DMS153 (cell line): ENCODE results near the gene PLEKHM3.
"Not testable (repeated sequence)": the region's sequence is repeated elsewhere in the genome, so short reads cannot be mapped to it uniquely, and the experiment has no call there.

Source experiments
- DNase-seq: peaks from one replicate; lab custom pipeline; 2025; lab: John Stamatoyannopoulos, UW

Gene PLEKHM3

DNA sequence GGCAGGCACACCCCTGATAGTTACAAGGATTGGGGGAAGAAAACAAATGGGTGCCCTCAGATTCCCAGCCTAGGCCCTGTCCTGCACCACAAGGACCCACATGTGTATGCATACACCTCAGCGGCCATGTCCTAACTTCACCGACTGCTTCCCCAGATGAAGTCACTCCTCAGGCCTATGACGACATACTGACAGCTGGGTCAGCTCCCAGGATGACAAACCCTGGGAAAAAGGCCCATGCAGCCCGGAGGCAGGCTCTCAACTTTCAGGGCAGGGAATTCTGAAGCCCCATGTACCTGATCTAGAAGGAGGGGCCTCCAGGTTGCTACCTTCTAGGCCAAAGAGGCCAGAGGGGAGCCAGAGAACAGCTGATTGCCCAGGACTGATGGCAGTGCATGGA, 11.0 kb upstream of the PLEKHM3 start:
- no peak for DNase-seq

DNA sequence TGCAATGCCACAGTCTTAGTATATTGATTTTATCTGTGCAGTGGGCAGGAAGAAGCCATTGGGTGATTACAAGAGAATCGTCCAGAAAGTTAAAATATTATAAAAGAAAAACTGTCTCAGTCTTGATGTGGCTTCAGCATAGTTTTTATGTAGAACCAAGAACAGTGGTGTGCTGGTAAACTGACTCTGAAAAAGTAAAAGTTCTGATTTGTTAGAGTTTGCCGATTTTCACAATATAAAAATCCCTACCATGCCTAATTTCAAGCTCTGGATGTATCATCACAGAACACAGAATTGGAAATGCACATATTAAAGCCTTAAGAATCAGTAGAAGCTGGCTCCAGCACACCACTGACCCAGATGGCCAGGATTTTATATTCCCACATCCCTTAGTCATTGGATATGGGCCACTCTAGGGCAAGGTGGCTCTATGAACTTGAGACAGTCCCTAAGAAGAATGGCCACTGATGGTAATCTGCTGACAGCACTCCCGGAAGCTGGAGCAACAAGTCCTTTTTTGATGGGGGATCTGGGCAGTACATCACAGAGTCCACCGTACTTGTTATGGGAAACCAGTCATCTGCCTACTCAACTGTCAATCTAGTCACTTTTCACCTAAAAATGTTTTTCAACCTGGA, 9.3 kb upstream of the PLEKHM3 start:
- DNase-seq = no peak

DNA sequence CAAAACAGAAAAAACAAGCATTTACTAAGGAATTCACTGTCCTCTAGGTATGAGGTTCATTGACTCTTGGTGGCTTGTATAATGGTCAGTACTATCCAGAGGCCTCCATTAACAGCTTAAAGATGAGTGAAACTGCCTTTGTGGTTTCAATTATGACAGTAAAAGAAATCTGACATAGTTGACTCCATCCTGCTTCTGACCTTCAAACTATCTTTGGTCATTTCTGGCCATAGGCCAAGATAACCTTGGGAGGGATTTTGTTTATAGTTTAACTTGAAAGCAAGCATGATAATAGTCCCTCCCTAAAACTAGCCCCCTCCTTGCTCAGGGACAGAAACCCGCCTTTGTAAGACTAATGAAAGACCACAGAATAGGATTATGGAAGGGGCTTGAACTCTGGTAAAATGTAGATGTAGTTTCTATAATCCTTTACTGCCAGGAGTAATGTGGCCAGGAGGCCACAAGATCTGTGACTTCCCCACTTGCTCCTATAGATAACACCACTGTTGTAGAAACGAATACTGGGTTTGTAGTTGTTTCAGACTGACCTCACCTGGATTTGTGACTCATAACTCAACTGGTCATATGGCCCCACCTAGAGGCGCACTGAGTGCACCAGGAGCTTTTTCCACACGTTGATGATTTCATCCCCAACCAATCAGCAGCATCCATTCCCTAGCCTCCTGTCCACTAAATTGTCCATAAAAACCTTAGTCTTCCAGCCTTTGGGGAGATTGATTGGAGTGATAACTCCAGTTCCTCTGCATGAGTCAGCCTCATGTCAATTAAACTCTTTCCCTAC, 8.6 kb upstream of the PLEKHM3 start:
- no peak for DNase-seq

DNA sequence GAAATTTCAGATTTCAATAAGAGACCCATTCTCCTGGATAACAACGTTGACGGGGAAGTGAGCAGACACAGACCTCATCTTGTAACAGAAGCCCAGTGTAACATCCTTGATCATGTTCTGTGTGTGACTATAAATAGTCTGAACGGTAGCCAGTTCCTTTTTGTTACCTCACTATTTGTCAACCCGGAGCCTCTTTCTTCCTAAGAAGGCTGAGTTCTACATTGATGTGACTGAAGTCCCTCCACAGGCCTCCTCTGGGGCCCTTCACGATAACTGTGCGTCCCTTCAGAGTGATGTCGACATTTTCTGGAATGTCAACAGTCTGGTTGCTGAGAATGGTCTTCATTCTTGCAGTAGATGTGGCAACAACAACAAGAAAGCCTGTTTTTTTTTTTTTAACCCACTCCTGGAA, 6.3 kb upstream of the PLEKHM3 start:
- DNase-seq = no peak

DNA sequence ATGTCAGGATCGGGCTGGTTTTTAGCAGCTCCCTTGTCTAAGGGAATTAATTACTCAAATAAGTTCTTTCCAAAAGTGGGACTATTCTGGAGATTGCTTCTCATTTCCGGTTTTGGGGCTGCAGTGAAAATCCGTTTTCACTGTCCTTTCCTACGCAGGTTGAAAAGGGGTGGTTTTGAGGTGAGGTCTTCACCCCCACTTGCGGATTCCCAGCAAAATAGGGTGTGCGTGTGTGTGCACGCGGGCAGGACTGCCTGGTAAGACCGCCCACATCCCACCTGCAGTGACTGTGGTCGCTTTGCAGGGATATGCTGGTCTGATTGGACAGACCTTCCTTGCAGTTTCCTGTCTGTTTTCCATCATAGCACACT, 472 bp upstream of the PLEKHM3 start:
- DNase-seq = no peak

DNA sequence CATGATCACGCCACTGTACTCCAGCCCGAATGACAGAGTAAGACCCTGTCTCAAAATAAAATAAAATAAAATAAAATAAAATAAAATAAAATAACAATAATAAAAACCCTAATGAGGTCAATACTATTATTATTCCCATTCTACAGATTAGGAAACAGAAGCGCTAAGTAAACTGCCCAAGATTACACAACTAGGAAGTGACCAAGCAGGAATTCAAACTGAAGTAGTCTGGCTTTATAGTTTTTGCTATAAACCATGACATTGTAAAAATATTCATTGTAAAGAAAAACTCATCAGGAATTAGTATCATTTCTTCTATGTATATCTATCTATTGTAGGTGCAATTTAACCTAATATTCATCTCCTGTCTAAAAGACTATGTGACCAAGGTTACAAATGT, 1.2 kb downstream of the PLEKHM3 start:
- DNase-seq = no peak

DNA sequence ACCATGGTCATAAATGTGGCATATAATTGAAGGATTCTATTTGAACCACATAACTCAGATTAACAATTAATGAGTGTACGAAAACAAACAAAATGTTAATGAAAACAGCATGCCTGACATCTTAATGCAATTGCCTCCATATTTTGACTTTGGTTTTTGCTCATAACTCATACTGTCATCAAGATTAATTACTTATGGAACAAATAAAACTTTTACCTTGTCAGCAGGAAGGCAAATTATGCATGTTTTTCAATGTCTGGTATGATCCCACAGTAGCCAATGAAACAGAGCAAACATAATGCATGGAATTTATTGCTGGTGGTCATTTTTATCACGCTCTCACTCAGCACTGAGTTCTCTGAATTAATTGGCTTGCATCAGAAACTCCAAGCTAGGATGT, 5.1 kb downstream of the PLEKHM3 start:
- DNase-seq = no peak

DNA sequence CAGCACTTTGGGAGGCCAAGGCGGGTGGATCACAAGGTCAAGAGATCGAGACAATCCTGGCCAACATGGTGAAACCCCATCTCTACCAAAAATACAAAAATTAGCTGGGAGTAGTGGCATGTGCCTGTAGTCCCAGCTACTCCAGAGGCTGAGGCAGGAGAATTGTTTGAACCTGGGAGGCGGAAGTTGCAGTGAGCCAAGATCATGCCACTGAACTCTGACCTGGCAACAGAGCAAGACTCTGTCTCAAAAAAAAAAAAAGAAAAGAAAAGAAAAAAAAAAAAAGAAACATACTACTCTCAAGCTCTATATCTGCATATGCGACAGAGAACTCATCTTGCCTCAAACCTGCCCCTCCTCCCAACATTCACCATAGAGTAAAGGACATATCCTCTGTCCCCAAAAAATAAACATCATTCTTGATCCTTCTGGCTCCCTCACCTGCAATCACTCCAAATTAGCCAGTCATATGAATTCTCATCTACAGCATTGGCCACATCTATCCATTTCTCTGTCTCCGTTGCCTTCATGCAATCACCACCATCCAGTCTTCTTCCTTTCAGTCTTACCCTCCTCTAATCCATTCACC, 7.1 kb downstream of the PLEKHM3 start:
- not testable (repeated sequence) for DNase-seq

DNA sequence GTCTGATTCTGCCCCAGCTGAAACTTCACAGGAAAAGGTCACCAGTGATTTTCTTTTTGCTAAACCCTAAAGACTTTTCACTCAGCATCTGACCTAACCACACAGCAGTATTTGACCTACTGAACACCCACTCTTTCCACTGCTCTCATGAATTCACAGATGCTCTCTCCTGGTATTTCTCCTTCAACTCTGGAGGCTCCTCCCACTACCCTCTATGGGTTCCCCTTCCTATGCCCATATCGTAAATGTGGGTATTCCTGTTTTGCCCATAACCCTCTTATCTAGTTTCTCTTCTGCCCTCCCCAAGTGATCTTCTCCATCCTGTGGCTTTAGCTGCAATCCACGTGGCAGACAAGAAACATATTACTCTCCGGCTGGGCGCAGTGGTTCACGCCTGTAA, 7.6 kb downstream of the PLEKHM3 start:
- no peak for DNase-seq

DNA sequence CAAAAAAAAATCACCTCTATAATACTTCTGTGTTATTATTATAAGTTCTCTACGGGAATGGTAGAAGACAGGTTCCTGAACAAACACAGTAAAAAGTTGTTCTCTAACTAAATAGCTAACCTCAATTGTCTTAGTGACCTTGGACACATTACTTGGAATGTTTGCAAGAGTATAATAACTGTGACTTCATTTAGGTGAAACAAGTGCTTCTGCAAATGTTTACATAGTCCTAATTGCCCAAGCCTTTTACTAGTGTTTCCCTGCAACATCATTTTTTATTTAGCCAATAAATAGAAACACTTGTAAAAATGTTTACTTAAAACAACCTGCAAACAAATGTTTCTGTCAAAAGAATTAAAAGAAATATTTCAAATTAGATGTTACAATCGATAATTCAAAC, 9.9 kb downstream of the PLEKHM3 start:
- DNase-seq = peak; percentile 22

DNA sequence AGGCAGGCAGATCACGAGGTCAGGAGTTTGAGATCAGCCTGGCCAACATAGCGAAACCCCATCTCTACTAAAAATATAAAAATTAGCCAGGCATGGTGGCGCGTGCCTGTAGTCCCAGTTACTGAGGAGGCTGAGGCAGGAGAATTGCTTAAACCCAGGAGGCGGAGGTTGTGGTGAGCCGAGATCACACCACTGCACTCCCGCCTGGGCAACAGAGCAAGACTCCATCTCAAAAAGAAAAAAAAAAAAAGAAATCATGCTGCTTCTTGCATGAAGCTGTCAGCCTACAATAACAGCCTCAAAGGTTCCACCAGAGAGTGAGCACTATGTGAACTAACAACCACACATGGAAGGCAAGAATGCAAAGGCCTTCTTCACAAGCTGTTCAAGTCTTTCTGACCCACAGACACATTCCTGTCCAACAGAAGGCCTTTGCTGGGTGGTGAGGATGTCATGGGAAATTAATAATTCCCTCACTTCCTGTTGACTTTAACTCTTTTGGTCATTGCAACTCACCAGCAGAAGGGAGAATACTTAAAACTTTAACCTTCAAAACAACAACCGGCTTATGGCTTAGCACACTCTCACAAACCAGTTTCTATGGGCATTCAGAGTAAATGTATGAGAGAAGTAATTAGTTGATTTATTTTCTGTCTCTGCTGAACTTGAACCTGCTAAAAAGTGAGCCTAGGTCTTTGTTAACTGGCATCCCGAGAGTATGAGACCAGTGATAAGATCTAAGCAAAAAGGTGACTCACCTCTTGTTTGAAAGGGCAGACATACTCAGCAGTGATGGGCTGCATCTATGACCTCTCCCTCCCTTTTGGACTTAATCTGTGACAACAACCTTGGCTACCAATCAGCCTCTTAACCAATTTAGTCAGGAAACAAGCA, 11.8 kb downstream of the PLEKHM3 start:
- DNase-seq = no peak

DNA sequence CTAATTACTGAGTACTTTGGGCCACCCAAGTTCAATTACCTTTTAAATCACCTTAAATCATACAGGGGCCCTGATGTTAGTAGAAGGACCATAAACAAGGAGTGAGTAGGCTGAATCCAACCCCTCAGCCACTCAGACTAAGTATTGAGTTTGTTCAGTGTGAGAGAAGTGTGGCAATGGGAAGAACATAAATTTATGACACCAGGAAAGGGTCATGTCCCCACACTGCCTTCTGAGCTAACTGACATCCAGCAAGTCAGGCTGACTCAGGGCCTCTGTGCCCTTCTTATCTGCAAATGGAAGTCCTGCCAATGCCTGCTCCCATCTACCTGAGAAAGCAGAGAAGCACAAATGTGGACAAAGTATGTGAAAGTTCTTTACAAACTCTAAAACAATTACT, 12.9 kb downstream of the PLEKHM3 start:
- DNase-seq = no peak

DNA sequence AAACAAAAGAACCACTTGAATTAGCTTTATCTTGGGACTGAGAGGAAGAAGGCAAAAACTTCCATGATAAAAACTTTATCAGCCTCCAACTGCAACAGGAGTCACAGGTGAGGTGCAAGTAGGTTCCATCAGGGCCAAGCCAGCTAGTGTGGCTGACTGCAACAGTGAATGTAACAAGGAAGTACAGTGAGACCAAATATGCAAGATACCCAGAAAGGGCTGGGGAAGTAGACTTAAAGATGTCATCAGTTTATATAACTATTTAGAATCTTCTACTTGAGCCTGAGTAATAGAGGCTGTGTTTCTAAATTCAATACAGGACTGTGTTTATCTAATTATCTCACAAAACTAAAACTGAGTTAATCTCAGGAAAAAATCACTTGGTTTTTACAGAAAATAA, 14.8 kb downstream of the PLEKHM3 start:
- DNase-seq = no peak

DNA sequence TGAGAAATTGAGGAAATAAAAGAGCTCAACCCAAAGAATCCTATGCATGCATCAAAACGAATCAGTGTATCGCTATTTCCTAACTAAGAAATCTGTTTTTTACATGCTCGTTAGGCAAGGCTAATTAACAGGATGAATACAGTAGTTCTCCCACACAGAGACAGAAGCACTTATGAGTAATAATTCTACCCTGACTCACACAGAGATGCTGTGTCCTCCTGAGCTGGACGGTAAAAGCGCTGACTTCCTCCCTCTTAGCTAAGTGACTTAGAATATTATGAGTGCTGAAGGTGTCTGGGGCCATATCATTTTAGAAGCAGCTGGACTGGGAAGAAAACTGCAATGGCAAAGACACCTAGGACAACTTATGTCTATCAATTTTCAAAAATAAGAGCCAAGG, 18.5 kb downstream of the PLEKHM3 start:
- DNase-seq = no peak

DNA sequence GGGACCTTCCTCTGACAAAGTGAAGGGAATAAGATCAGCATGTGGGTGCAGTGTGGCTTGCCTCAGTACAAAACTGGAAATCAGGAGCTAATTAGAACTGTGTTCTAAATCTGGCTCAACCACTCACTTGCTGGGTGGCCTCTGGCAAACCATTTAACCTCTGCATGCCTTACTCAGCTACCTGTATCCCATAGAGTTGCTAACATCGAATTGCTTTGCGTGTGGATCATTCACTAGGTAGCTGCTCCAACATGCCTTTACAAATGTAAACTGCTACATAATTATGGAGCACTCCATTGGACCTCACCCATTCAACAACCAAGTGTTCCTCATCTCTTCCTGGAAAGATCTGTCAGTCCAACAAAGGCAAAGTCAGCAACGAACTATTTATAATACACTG, 19.0 kb downstream of the PLEKHM3 start:
- no peak for DNase-seq

DNA sequence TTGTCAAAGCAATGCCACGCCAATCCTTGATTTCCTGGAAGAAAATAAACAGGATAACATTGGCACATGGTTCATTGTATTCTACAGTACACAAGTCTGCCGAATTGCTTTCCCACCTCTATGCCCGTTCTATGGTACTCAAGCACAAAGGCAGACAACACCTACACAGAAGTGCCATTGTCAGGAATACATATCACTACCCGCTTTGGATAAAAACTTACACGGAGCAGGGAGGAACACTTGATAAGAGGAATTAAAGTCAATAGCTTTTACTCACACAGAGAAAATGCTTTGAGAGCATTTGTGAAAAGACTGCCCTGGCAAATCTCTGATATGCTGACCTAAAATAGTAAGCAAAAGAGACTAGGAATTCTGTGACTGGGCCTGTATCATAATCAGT, 23.4 kb downstream of the PLEKHM3 start:
- DNase-seq = no peak

DNA sequence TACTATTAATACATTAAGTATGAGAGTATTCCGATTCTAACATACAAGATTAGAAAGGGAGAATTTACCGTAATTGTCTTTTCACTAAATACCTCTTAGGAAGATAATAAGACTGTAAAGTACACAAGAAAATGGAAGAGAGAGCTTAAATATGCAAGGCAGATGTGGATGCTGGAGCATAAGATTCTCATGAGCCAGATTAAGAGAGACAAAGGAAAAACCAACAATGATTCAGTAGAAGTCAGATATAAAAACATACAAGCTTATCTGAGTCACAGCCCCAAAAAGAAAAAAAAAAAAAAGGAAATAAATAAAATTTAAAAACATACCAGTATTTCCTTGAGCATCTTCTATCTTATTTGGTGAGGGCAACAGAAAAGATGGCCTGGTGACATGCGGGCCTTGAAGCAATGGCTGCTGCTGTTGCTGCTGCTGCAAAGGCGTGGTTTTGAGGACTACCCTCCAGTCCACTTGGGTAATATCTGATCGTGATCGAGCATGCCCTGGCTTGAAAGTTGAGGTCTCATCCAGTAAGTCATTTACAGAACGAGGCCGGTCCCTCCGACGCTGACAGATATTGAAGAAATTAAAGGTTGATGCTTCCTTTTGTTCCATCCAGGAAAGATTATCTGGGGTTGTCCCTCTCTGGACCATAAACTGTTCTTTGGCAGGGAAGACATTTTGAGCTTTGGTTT, 24.5 kb downstream of the PLEKHM3 start:
- no peak for DNase-seq

DNA sequence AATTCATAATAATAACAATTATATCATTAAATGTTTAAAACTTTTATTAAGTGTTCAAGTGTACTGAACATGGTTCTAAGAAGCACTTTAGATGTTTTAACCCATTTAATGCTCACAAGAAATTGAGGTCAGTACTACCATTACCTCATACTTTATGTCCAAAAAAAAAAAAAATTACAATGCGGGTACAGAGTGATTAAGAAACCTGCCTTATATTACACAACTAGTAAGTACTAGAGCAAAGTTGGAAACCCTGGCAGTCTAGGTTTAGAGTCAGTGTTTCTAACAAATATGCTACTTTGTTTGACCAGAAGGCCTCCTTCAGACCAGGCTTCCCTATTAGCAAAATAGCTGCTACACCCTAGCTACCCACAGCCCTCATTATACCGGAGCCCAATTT, 28.5 kb downstream of the PLEKHM3 start:
- DNase-seq = no peak

DNA sequence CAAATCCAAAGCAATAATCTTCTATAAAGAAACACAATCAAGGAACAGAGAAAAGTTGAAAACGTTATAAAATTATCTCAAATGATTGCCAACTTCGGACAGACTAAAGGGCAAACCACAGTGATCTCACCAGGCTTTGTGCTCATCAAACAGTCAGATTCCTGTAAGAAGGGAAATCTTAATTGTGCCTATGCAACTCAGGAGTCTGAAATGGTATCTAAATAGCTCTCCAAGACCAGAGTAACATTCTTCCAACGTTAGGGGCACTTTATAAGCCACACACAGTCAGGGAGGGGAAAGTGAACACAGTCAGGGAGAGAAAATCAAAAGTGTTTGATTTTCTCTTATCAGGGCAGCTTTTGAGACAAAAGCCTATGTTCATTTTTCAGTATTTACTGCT, 29.4 kb downstream of the PLEKHM3 start:
- no peak for DNase-seq

DNA sequence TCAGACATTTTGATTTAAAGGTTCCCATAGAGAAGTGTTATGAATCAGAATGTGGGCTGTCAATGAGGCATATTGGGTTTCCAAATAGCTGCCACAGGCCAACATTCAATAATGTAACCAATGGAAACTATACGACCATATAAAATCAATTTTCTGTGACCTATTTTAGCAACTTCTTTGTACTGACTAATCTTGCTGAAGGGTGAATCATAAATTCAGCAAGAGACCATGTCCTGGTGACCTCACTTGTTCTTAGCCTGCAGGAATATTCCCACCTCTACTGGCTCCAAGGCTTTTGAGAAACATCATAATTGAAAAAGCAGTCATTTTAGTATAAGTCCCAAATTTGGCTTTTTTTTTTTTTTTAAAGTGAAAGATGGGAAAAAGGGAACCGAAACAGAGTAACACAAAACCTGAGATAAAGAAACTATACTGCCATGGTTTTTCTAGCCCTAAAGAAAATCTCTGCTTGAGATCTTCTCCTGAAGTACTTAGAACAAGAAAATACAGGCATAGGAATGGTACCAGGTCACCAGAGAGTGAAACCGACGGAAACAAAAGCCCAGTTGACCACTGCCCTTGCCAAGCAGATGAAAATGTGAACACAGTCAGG, 32.1 kb downstream of the PLEKHM3 start:
- no peak for DNase-seq

DNA sequence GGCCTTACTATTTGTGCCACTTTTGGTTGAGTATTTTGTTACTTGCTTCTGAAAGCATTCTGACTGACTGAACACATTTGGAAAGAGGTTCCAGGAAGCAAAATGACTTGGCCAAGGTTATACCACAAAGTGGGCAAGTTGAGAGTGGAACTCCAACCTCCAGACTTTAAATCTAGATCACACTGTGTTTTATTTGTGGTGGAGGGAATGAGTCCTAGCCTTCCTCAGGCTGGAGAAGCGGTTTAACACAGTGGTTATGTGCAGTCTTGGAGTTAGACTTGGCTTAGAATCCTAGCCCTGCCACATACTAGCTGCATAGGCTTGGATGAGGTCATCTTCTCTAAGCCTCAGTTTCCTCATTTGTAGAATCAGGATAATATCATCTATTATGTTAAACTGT, 33.4 kb downstream of the PLEKHM3 start:
- DNase-seq = no peak

DNA sequence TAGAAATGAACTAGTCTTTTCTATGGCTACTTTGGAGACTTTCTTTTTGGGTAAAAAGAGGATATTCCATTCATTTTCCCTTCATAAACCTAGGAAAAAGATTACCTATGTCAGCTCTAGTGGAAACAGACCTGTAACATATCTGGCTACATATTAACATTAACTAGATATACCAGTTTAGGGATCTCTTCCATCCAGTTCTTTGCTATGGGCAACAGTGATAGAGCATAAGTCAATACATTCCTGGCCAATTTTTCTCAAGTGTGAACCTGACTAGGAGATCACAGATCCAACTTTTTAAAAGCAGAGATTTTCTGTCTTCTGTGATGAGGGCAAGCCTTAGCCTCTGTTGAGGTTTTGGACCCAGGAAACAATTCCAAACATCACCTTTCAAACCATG, 34.5 kb downstream of the PLEKHM3 start:
- DNase-seq = no peak
